GM20000 (cell line): ENCODE measurements around the gene SPACDR.

Source experiments
- DNase-seq: peaks from one replicate; pipeline ENCODE4 v3.0.0; 2012; ENCODE audit warnings: low spot score
- CTCF ChIP-seq: IDR thresholded peaks from 2 replicates; pipeline ENCODE4 v1.5.1; 2012; ENCODE audit warnings: mild to moderate bottlenecking, control low read depth; ENCODE audit errors: extremely low read depth, missing control alignments

The SPACDR gene

GRCh38 chr7:100496509-100496908 is 32.4 kb upstream of the SPACDR start:
- TF ChIP-seq CTCF = no peak
- no peak for DNase-seq

GRCh38 chr7:100493476-100494264 is 29.6 kb upstream of the SPACDR start:
- no peak for TF ChIP-seq CTCF
- peak; percentile 77 for DNase-seq

- no peak for TF ChIP-seq CTCF
- DNase-seq = no peak
These were observed 28.8 kb upstream of the SPACDR start for GRCh38 chr7:100492738-100493475.

- TF ChIP-seq CTCF = no peak
- DNase-seq = no peak
These were observed 27.1 kb upstream of the SPACDR start for GRCh38 chr7:100491192-100491578.

- no peak for TF ChIP-seq CTCF
- DNase-seq = peak; percentile 29
These were observed 26.6 kb upstream of the SPACDR start for GRCh38 chr7:100490483-100491191.

GRCh38 chr7:100489824-100490223 is 25.8 kb upstream of the SPACDR start:
- no peak for TF ChIP-seq CTCF
- DNase-seq = peak; percentile 89

- peak; percentile 15 for DNase-seq
- no peak for TF ChIP-seq CTCF
These were observed 25.1 kb upstream of the SPACDR start for GRCh38 chr7:100489121-100489520.
